B cell (primary cell): ENCODE measurements around the gene MAGI2. TPM values are rescaled to one million over a fixed set of nuclear protein-coding genes. Genes with fewer than 3 reads are reported as not detected.

Source experiments
- ATAC-seq: fragments of 200-7000 bp; cut with Tn5 transposase; one replicate; pipeline ENCODE4 v1.10.0; 2021; ENCODE audit warnings: low read depth, mild to moderate bottlenecking, moderate number of reproducible peaks, moderate library complexity
- CTCF ChIA-PET: fragments of 350-600 bp; sonication (Branson Sonifier 250); formaldehyde crosslinking; loops from one replicate; lab custom pipeline; 2021; ENCODE audit warnings: antibody characterized with exemption, inconsistent platforms; lab: Charles Lee
- POLR2A ChIA-PET: fragments of 350-600 bp; sonication (Branson Sonifier 250); formaldehyde crosslinking; loops from one replicate; lab custom pipeline; 2021; ENCODE audit warnings: antibody characterized with exemption; lab: Charles Lee
- DNase-seq: peaks from one replicate; pipeline ENCODE4 v3.0.0; 2013
- H2AFZ ChIP-seq: 2 replicates; pipeline ENCODE4 v1.6.1; 2012; ENCODE audit warnings: mild to moderate bottlenecking, low read depth, low read length; ENCODE audit not compliant: insufficient read depth, poor library complexity, severe bottlenecking
- H3K27ac ChIP-seq, 2 donors: 1 replicate in 1 of 2; 2 replicates in 1 of 2; pipeline ENCODE4 v1.5.1; 2012 to 2013; ENCODE audit warnings: low read length in 2 of 2, mild to moderate bottlenecking in 2 of 2, moderate library complexity in 1 of 2
- H3K27me3 ChIP-seq, 4 experiments: fragments of 200-600 bp in 1 of 4; sonication (generic) in 1 of 4; replicated peaks in 1 of 4; 1 replicate in 2 of 4; 2 replicates in 2 of 4; pipeline versions ENCODE4 v1.6.1 to v1.7.0; 2013 to 2016; ENCODE audit warnings: low read length in 3 of 4, mild to moderate bottlenecking in 2 of 4, mixed read lengths in 1 of 4, moderate library complexity in 1 of 4; ENCODE audit not compliant: insufficient read depth in 4 of 4, control insufficient read depth in 3 of 4; ENCODE audit errors: control extremely low read depth in 1 of 4
- H3K36me3 ChIP-seq, 2 experiments: replicated peaks in 1 of 2; 1 replicate in 1 of 2; 2 replicates in 1 of 2; pipeline versions ENCODE4 v1.6.1 to v1.7.1; 2013; ENCODE audit warnings: low read length in 1 of 2; ENCODE audit not compliant: insufficient read depth in 2 of 2, control insufficient read depth in 1 of 2; ENCODE audit errors: control extremely low read depth in 1 of 2, extremely low read depth in 1 of 2
- H3K4me1 ChIP-seq, 2 donors: fragments of 200-600 bp in 1 of 2; sonication (generic) in 1 of 2; 1 replicate in 1 of 2; 2 replicates in 1 of 2; pipeline versions ENCODE4 v1.5.1 to v1.6.1; 2013 to 2017; ENCODE audit warnings: low read length in 2 of 2; ENCODE audit not compliant: control insufficient read depth in 2 of 2, insufficient read depth in 2 of 2
- H3K4me2 ChIP-seq: replicated peaks from 2 replicates; pipeline ENCODE3; 2012; ENCODE audit warnings: mild to moderate bottlenecking, low read depth, low read length; ENCODE audit not compliant: poor library complexity, severe bottlenecking
- H3K4me3 ChIP-seq, 5 experiments: fragments of 200-600 bp in 1 of 5; sonication (generic) in 1 of 5; 1 replicate in 3 of 5; 2 replicates in 2 of 5; pipeline versions ENCODE4 v1.5.1 to v1.7.0; 2011 to 2016; ENCODE audit warnings: low read length in 4 of 5, mild to moderate bottlenecking in 4 of 5, low read depth in 2 of 5, control low read depth in 1 of 5, moderate library complexity in 1 of 5; ENCODE audit not compliant: insufficient read depth in 1 of 5; ENCODE audit errors: control extremely low read depth in 1 of 5, extremely low read depth in 1 of 5
- H3K79me2 ChIP-seq: fragments of 200-600 bp; sonication (generic); one replicate; pipeline ENCODE4 v1.6.0; 2016; ENCODE audit warnings: low read length; ENCODE audit not compliant: control insufficient read depth, insufficient read depth
- H3K9ac ChIP-seq: fragments of 200-600 bp; sonication (generic); 2 replicates; pipeline ENCODE4 v1.6.1; 2017; ENCODE audit warnings: mild to moderate bottlenecking, low read length, moderate library complexity
- H3K9me3 ChIP-seq, 3 donors: one replicate each; pipeline versions ENCODE4 v1.6.1 to v1.7.1; 2013; ENCODE audit warnings: low read length in 2 of 3; ENCODE audit not compliant: control insufficient read depth in 2 of 3, insufficient read depth in 1 of 3; ENCODE audit errors: control extremely low read depth in 1 of 3
- H4K20me1 ChIP-seq: 2 replicates; pipeline ENCODE4 v1.6.0; 2012; ENCODE audit warnings: mild to moderate bottlenecking, low read length; ENCODE audit not compliant: insufficient read depth, control insufficient read depth, poor library complexity, severe bottlenecking
- H3K27ac Mint-ChIP-seq: one replicate; pipeline ENCODE4 v1.8.0; 2021; ENCODE audit warnings: mixed read lengths
- H3K27me3 Mint-ChIP-seq: one replicate; pipeline ENCODE4 v1.8.0; 2021; ENCODE audit warnings: mixed read lengths
- H3K4me1 Mint-ChIP-seq: one replicate; pipeline ENCODE4 v1.8.0; 2021; ENCODE audit warnings: mixed read lengths
- H3K4me3 Mint-ChIP-seq: one replicate; pipeline ENCODE4 v1.8.0; 2021; ENCODE audit warnings: mixed read lengths
- H3K9me3 Mint-ChIP-seq: one replicate; pipeline ENCODE4 v1.8.0; 2022; ENCODE audit warnings: mixed read lengths; ENCODE audit not compliant: insufficient read depth
- EZH2 ChIP-seq: IDR thresholded peaks from 2 replicates; pipeline ENCODE4 v1.6.1; 2012; ENCODE audit warnings: borderline replicate concordance, low read depth, mild to moderate bottlenecking, moderate library complexity, low read length; ENCODE audit not compliant: insufficient read depth, poor library complexity, severe bottlenecking
- WGBS: methylation state at CpG from one replicate; pipeline ENCODE4 v1.1.5; 2013; ENCODE audit warnings: missing lambda C conversion rate; ENCODE audit not compliant: insufficient coverage; 5-methylcytosine and 5-hydroxymethylcytosine counted together
- intact Hi-C: fragments of 100-400 bp; cut with micrococcal nuclease; formaldehyde crosslinking; loops from one replicate; pipeline ENCODE4 v1.10.0; 2022
- polyA plus RNA-seq: library from polyadenylated mRNA; depleted of rRNA; stranded (reverse); fragments of >200 nt; gene quantifications from 2 replicates; pipeline ENCODE4 v1.2.3, GENCODE V29; 2012
- total RNA-seq, 2 donors: library from RNA; stranded (reverse); fragments of 120-200 nt in 1 of 2; gene quantifications; 1 replicate in 1 of 2; 2 replicates in 1 of 2; pipeline versions ENCODE4 v1.2.3 to v1.2.4, GENCODE V29; 2013 to 2022
- TF ChIP-seq, protein P1 (sequence below): fragments of 200-600 bp; IDR thresholded peaks from one replicate; pipeline ENCODE4 v1.8.0; 2022; ENCODE audit warnings: antibody characterized with exemption, mild to moderate bottlenecking

Gene MAGI2
- total and polyA plus RNA-seq, 2 donors (not counting 1 experiment from before 2014, with no cell fraction given), result 0.16 to 0.64 TPM

DNA sequence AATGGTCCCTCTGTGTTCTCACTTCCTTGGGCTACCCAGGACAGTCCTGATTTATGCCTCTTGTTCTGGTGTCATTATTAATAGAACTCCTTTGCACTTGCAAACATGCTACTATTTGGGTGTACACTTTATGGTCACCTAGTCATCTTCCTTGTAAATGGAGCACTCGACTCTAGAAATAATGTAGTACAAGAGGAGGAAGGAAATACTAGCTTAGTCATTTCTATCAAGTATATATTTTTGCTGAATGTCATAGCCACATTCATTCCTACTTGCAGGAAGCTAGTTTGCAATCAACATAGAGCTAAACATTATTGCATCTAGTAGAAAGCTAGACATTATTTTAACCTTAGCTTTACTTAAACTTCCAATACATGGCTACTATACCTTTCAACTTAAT is 335.3 kb downstream of the MAGI2 start:
- DNase-seq, result no peak
- no peaks in the 10 kb centered on the region for H3K36me3 ChIP-seq
- no peak overlapping the region for H3K4me3 ChIP-seq
- Mint-ChIP-seq H3K9me3 (no peaks in the 10 kb centered on the region), H3K27me3 (no peaks in the 10 kb centered on the region), H3K27ac (no peak overlapping the region), H3K4me3 (no peak overlapping the region), H3K4me1 (no peaks in the 10 kb centered on the region)
- POLR2A ChIA-PET, result no interaction called here
- no peaks in the 10 kb centered on the region for H3K27me3 ChIP-seq
- no CpG with 5 or more reads among the region's 1 CpG for WGBS
- no peaks in the 10 kb centered on the region for H3K4me1 ChIP-seq
- H3K9me3 ChIP-seq, result no peaks in the 10 kb centered on the region
- no peak overlapping the region for H2AFZ ChIP-seq
- CTCF ChIA-PET, result no interaction called here
- H3K4me2 ChIP-seq, result no peak overlapping the region
- H3K79me2 ChIP-seq, result no peaks in the 10 kb centered on the region
- intact Hi-C loops, result no loop called here
- H4K20me1 ChIP-seq, result no peaks in the 10 kb centered on the region
- no peak for ATAC-seq
- TF ChIP-seq, protein P1, sequence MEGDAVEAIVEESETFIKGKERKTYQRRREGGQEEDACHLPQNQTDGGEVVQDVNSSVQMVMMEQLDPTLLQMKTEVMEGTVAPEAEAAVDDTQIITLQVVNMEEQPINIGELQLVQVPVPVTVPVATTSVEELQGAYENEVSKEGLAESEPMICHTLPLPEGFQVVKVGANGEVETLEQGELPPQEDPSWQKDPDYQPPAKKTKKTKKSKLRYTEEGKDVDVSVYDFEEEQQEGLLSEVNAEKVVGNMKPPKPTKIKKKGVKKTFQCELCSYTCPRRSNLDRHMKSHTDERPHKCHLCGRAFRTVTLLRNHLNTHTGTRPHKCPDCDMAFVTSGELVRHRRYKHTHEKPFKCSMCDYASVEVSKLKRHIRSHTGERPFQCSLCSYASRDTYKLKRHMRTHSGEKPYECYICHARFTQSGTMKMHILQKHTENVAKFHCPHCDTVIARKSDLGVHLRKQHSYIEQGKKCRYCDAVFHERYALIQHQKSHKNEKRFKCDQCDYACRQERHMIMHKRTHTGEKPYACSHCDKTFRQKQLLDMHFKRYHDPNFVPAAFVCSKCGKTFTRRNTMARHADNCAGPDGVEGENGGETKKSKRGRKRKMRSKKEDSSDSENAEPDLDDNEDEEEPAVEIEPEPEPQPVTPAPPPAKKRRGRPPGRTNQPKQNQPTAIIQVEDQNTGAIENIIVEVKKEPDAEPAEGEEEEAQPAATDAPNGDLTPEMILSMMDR, result no peak
- no peak for TF ChIP-seq EZH2
- no peak overlapping the region for H3K9ac ChIP-seq
- H3K27ac ChIP-seq, result no peak overlapping the region

DNA sequence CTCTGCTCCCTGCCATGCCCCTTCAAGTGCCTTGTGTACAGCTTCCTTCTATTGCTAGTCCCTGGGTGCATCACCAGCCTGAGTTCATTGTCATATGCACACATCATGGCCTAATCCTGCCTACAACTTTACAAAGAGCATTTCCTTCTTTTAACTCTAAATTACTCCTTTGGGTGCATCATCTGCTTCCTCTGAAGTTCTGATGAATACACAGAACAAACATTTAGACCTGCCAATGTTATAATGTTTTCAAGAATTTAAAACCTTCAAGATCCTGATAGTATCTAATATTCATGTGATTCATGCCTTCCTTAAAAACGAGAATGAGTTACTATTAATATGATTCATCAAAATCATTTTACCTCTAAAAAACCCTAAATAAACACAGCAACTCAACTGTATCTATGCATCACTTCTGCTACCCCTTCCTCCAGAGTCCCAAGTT is 357.1 kb downstream of the MAGI2 start:
- POLR2A ChIA-PET, result no interaction called here
- WGBS, result no CpG with 5 or more reads among the region's 1 CpG

More for the DNA sequence above, 357.1 kb downstream of the MAGI2 start:
- TF ChIP-seq EZH2, result no peak
- TF ChIP-seq, protein P1, result no peak
- Mint-ChIP-seq H3K9me3 (no peaks in the 10 kb centered on the region), H3K27ac (no peak overlapping the region), H3K4me3 (no peak overlapping the region), H3K4me1 (no peaks in the 10 kb centered on the region), H3K27me3 (no peaks in the 10 kb centered on the region)
- Histone ChIP-seq H3K27me3 (no peaks in the 10 kb centered on the region), H3K4me3 (no peak overlapping the region), H3K9ac (no peak overlapping the region), H3K36me3 (no peaks in the 10 kb centered on the region), H3K4me1 (no peaks in the 10 kb centered on the region), H3K4me2 (no peak overlapping the region), H2AFZ (no peak overlapping the region), H3K9me3 (no peaks in the 10 kb centered on the region), H4K20me1 (no peaks in the 10 kb centered on the region), H3K79me2 (no peaks in the 10 kb centered on the region), H3K27ac (no peak overlapping the region)
- intact Hi-C loops, result no loop called here
- no peak for ATAC-seq
- CTCF ChIA-PET, result no interaction called here
- no peak for DNase-seq
